Measurements from ENCODE around the gene MAP3K21. TPM values are rescaled to one million over a fixed set of nuclear protein-coding genes. Genes with fewer than 3 reads are reported as not detected.

The MAP3K21 gene
- total RNA-seq, 1 donor from 2014 or later, result 11.0 TPM

- TF ChIP-seq, protein P1, sequence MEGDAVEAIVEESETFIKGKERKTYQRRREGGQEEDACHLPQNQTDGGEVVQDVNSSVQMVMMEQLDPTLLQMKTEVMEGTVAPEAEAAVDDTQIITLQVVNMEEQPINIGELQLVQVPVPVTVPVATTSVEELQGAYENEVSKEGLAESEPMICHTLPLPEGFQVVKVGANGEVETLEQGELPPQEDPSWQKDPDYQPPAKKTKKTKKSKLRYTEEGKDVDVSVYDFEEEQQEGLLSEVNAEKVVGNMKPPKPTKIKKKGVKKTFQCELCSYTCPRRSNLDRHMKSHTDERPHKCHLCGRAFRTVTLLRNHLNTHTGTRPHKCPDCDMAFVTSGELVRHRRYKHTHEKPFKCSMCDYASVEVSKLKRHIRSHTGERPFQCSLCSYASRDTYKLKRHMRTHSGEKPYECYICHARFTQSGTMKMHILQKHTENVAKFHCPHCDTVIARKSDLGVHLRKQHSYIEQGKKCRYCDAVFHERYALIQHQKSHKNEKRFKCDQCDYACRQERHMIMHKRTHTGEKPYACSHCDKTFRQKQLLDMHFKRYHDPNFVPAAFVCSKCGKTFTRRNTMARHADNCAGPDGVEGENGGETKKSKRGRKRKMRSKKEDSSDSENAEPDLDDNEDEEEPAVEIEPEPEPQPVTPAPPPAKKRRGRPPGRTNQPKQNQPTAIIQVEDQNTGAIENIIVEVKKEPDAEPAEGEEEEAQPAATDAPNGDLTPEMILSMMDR (conservative IDR thresholded peaks at IDR 0.05; ENCODE audit: low read depth, low read length), result no peak
These were observed 5.6 kb downstream of the MAP3K21 start for GRCh38 chr1:233333086-233333485.

DNA sequence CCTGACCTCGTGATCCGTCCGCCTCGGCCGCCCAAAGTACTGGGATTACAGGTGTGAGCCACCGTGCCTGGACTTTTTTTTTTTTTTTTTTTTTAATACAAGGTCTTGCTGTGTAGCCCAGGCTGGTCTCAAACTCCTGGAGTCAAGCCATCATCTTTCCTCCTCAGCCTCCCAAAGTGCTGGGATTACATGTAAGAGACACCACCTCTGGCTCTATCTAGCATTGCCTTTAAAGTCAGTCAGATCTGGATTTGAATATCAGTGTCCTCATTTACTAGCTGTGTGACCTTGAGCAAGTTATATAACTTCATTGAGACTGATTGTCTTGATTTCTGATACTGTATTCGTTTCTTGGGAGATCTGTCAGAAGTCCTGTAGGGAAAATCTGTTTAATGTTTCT, 6.6 kb downstream of the MAP3K21 start:
- TF ChIP-seq, protein P1 (conservative IDR thresholded peaks at IDR 0.05; ENCODE audit: low read depth, low read length), result no peak
- H3K4me3 ChIP-seq (ENCODE audit: low read depth, low read length), result no peak overlapping the region
- no peak for DNase-seq (ENCODE audit: low read depth)

More at GRCh38 chr1:233333086-233333485, 5.6 kb downstream of the MAP3K21 start:
- H3K4me3 ChIP-seq (ENCODE audit: low read depth, low read length), result no peak overlapping the region
- DNase-seq (ENCODE audit: low read depth), result no peak

DNA sequence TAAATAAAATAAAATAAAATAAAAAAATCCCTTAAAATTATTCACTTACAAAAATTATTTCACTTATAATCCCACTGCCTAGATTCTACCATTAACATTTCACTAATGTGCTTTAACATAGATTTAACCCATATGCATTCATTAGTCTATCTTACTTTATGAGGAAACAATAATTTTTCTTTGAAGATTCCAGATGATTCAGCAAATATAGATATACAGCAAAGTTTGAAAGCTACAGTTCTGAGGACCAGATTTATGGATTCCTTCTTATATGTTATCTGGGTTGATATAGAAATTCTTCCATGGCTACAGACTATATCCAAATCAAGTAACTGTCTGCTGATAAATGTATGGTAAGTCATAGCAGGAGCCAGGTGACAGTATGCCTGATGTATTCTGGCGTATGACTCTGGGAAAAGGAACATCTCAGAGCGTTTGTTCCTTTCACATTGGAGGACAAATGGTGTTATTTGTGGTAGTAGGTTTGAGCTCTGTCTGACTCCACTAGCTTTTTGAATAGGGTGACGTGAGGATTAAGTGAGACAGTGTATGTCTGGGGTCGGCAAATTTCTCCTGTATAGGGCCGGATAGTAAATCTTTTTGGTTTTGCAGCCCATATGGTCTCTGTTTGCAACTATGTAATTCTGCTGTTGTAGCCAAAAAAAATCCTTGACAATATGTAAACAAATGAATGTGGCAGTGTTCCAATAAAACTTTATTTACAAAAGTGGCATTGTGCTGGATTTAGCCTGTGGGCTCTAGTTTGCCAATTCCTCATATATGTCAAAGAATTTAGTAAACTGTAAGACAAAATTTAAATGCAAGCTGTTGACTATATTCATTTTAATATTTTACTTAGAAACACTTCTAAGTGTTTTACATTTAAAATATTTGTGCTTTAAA, 9.3 kb downstream of the MAP3K21 start:
- H3K4me3 ChIP-seq (ENCODE audit: low read depth, low read length), result no peak overlapping the region

DNA sequence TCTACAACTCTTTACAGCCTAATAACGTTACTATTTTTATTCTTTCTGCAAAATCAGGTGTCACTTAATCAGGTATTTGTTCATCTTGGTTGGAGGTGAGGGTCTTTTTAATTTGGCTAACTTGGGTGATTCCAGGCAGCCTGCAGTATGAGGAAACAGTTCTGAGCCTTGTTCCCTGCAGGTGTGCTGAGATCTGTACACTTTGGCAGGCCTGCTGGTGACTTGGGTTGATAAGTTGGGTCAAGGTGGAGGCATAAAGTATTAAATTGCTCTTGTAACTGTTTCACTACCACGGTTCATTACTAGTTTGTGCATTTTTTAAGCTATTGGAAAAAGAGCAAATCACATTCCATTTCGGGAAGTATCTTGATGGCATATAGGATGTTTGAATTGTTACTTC, 10.0 kb downstream of the MAP3K21 start:
- DNase-seq (ENCODE audit: low read depth), result no peak
- TF ChIP-seq, protein P1 (conservative IDR thresholded peaks at IDR 0.05; ENCODE audit: low read depth, low read length), result no peak
- H3K4me3 ChIP-seq (ENCODE audit: low read depth, low read length), result no peak overlapping the region

More for the DNA sequence above, 9.3 kb downstream of the MAP3K21 start:
- TF ChIP-seq, protein P1 (conservative IDR thresholded peaks at IDR 0.05; ENCODE audit: low read depth, low read length), result no peak
- DNase-seq (ENCODE audit: low read depth), result no peak

- DNase-seq (ENCODE audit: low read depth), result no peak
- TF ChIP-seq, protein P1 (conservative IDR thresholded peaks at IDR 0.05; ENCODE audit: low read depth, low read length), result no peak
- H3K4me3 ChIP-seq (ENCODE audit: low read depth, low read length), result no peak overlapping the region
These were observed 10.6 kb downstream of the MAP3K21 start for GRCh38 chr1:233338102-233338501.

- TF ChIP-seq, protein P1 (conservative IDR thresholded peaks at IDR 0.05; ENCODE audit: low read depth, low read length), result no peak
These were observed 12.6 kb downstream of the MAP3K21 start for GRCh38 chr1:233340031-233340555.

More at GRCh38 chr1:233340031-233340555, 12.6 kb downstream of the MAP3K21 start:
- DNase-seq (ENCODE audit: low read depth), result no peak
- H3K4me3 ChIP-seq (ENCODE audit: low read depth, low read length), result no peak overlapping the region
